HG03520 (cell line): ENCODE data around the gene ACTR2.

Source experiments
- ATAC-seq: cut with Tn5 transposase; IDR thresholded peaks from one replicate; pipeline ENCODE4 v1.9.1; 2021; ENCODE audit warnings: mild to moderate bottlenecking, moderate library complexity; ENCODE audit not compliant: unreplicated experiment

ACTR2 gene

DNA sequence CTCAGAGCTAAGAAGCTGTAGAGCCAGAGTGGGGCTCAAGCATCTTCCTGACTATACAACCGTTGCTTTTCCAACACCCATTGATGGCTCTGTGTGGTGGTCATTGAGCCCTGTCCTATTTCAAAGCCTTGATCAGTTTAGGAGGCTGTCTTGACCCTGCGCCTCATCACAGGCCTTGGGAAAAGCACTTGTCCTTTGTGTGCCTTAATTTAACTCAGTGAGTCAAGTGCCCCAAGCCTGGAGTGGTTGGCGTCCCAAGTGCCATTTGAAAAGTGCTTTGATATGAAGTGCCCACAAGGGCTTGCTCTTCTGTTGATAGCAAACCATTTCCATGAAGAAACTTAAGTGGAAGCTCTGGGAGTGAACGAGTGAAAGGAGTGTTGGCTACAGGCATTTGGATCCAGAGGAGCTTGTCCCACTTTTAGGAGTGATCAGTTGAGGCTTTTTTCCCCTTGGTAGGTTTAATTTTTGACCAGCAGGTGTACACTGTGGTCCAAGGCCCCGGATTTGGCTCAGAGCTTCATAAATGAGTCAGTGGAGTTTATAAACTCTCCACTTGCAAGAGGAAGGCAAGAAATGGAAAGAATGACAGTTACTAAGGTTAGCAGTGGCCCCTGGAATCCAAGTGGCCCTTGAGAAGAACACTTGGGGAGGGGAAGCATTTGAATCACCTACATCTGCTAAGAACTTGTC, 50.3 kb downstream of the ACTR2 start:
- peak; percentile 48 for ATAC-seq

DNA sequence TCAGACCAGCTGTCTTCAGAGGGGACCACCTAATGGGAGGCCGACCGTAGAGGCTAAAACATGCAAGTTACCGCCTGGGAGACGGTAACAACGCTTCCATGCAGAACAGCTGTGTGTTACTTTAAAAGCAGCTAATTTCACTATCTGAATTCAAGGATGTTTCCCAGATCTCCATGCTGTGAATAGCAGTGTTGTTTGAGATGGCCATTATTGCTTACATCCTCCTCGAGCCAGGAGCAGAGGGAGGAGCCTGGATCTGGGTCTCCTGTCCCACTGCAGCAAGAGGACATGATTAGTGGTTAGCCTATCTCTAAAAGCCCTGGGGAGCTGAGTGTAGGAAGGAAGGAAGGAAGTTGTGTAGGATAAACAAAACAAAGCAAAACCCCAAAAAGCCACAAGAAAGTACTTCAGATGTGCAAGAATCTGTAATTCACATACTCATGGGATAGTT, 50.9 kb downstream of the ACTR2 start:
- peak; percentile 16 for ATAC-seq

DNA sequence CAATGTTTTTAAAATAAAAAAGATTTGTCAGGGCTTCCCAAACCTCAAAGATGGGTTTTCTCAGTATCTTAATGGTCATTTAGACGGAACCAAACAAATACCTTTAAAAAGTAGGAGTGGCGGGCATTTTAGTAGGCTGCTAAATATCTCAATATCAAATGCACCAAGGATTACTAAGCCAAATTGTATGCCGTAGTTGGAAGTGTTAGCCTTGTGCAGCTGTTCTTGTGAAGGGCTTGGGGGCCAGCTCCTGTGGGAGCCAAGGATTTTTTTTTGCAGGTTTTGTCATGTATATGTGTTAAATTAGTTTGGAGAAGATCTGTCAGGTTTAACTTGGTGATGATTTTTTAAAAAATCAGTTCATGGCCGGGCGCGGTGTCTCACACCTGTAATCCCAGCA, 52.1 kb downstream of the ACTR2 start:
- ATAC-seq: no peak

DNA sequence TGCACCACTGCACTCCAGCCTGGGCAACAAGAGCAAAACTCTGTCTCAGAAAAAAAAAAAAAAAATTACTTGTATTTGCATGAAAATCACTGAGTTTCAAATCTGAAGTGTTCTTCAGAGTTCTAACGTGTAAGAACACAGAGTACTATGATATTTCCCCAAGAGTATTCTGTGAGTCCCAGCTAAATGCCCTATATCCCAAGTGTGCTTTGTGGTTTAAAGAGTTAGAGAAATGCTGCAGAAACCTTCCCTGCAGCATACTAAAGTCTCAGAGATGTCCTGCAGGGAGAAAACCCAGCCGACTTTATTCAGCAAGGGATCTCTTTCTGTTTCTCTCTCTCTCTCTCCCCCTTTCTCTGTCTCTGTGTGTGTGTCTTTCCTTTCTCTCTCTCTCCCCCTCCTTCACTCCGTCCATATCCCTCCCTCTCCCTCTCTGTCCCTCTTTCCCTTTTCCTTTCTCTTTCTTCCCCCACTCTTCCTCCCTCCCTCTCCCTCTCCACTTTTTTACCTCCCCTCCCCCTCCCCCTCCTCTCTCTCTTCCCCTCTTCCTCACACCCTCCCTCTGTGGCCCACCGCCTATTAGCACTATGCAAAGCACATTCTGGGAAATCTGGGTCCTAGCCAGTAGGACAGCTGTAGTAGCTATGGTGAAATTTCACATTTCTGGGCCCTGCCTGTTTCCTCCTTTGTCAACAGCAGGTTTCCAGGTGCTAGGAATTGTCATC, 54.2 kb downstream of the ACTR2 start:
- ATAC-seq: no peak

DNA sequence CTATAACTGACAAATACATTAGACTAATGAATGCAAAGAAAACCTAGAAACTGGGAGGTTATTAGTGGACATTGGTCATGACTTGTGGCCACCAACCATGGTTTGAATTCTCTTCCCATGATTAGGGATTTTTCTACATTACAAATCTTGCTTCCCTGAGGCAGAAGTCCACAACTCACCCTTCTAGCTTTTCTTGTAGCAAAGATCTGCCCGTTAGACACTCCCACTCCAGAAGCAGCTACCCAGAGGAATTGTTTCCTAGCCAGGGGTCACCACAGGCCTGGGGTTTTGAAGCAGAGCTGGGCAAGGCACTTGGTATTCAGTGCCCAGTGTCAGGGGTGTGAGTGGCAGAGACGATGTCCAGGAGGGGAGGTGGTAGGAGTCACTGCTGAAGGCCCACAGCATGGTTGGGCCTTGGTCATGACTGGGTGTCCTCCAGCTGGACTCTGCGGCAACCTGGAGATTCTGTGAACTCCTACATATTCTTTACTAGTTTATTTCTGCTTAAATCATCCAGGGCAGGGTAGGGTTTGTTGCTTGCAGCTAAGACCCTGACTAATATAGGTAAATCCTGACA, 54.9 kb downstream of the ACTR2 start:
- no peak for ATAC-seq

DNA sequence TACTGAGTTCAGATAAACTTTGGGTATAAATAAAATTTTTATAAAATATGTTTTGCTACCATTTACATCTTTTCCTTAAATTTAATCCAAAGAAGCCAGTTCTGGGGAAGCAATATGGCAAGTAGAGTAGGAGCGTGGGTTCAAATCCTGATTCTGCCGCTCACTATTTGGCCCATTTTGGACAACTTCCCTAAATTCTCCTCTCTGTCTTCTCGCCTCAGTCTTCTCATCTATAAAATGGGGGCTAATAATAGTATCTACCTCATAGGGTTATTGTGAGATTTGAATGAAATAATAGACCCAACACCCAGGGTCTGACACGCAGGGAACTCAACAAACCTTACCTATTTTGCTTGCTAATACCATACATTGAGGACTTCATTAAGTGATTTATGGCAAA, 59.7 kb downstream of the ACTR2 start:
- ATAC-seq: no peak

DNA sequence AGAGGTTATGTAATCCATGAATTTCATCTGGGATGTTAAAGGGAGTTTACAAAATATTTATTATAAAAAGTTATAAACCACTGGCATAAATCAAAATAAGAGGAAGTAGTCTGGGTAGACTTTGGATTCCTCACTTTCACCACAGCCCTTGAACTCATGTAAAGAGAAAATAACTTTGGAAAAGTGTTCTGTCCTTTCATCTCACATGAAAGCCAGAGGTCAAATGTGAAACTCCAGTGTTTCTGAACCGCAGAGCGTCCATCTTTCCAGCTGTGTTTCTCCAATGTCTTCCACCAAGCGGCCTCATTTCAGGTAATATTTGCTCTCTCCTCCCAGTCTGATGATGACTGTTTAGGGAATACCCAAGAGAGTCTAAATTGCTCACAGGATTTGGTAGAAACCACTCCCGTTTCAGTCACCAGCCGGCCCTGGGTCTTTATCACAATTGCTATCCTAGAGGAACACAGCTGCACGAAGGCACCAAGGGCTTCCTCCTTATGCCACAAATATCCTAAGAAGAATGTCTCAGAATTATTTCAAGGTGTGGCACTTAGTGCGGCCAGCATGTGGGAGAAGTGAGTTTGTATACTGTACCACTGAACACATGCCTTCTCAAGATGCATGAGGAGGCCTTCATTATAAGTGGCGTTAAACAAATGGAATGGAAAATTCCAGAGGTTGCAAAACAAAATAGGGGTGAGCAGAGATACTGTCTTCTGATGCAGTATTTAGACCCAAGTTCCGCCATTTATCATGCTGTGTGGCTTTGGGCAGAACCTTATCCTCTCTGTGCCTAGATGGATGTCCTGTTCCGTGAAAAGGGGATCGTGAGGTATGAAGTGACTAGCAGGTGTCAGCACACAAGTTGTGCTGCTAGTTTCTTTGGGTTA, 63.8 kb downstream of the ACTR2 start:
- no peak for ATAC-seq

DNA sequence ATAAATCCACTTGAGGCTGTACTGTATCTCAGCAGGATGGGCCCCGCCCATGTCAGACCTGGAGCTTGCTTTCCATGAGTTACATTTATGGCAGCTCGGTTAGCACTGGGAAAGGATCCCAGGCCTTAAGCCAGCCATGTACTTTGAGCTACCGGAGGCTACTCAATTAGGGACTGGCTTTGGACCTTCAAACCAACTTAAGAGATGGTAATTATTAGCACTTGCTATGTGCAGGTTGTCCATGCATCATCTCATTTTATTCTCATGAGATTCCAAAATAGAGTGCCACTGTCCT, 64.4 kb downstream of the ACTR2 start:
- ATAC-seq: no peak

DNA sequence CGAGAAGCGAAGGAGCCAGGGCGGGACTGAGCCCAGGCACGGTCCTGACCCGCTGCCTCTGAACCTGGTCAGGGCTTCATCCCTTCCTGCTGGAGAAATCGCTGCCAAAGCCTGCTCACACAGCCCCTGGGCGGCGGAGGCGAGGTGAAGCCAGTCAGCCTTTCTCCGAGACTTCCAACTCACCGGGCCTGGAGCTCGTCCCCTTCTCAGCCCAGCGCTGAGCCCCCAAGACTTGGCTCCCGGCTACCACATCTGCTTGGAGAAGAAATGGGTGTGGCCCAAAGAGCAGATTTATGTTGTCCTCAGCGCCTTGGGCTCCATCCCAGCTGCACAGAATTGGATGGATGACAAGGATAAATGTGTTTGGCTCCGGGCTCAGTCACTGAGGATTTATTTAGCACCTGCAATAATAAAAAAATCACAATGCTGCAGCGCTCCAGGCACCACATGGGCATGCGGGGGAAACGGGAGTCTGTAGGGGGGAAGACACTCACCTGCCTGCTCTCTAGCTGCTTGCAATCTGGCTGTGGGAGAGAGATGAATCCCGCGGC, 64.9 kb downstream of the ACTR2 start:
- ATAC-seq: no peak

DNA sequence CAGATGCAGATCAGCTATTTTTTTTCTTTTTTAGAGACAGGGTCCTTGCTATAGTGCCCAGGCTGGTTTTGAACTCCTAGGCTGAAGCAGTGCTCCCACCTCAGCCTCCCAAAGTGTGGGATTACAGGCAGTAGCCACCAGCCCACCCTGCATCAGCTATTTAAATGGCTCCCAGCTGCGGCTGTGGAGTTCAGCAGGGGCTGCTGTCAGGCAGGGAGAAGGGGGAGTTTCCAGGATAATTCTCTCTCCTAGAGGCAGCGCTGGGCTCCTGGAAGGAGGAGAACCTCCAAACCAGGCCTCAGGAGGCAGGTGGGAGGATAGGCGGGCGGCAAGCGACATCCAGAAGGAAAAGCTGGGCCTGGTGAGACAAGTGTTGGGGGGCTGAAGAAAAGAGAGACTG, 65.7 kb downstream of the ACTR2 start:
- no peak for ATAC-seq

DNA sequence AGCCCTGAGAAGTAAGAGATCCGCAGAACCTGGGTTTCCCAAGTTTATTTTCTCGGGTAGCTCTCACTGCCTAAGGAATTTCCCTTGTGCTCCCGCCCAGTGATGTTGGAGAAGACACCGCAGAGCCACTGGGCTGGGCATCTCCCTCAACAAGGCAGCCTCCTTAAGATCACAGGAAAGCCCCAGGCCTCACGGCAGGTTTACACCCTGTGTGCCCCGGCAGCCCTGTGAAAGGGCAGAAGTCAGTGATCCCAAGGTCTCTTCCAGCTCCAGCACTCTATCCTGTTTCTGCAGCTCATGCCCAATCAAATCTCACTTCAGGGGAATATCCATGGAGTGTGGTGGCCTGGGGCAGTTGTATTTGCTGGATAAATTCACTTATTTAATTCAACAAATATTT, 66.5 kb downstream of the ACTR2 start:
- ATAC-seq: no peak

DNA sequence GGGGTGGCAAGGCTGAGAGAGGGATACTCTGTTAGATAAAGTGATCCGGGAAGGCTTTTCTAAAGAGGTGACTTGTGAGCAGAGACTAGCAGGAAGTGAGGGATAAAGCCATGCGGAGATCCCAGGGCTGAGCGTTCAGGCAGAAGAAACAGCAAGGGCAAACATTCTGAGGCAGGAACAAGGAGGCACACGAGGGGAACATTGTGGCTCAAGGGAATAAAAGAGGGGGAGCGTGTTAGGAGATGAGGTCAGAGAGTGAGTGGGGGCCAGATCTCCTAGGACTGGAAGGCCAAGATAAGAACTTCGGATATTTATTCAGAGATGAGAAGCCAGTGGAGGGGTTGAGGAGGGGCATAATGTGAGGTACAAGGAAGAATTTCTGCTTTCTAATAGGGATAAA, 67.1 kb downstream of the ACTR2 start:
- no peak for ATAC-seq

DNA sequence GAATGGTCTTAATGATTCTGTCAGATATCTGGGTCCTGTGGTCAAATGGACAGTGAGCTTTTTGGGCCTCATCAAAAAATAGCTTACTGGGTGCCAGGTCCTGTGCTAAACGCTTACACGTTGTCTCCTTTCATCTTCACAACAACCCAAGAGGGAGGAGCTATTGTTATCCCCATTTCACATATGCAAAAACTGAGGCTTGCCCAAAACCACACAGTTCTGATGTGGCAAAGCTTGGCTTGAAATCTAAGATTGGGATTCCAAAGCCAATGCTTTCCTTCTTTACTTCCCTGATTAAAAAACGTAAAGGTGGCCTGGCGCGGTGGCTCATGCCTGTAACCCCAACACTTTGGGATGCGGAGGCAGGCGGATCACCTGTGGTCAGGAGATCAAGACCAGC, 69.3 kb downstream of the ACTR2 start:
- ATAC-seq: no peak

DNA sequence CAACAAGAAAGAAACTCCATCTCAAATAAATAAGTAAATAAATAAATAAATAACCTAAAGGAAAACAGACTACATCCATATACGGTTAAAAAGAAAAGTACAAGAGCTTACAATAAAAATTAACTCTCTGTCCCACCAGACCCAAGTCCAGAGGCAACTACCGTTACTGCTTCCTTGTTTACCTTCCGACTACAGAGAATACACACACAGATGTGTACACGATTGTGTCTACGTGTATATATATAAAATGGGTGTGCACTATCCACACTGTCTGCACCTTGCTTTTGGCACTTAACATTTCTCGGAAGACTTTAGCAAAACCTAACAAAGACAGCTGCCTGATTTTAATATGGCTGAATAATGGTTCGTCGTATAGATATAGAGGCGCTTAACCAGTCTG, 69.9 kb downstream of the ACTR2 start:
- ATAC-seq: no peak

DNA sequence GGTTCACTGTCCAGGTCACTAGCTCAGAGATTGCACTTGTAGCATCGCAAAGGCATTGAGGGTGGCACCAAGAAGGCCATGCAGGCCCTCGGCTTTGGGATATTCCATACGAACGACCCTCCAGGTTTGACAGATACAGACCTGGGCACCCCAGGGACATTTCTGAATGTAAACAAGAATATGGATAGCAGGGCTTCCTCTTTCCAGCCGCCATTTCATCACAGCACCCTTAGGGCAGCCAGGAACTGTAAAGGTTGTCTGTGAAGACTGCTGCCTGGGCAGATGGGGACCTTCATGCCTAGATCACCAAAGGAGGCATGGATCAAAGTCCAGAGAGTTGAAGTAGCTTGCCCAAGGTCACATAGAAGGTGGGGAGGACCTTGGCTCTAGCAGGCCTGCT, 70.5 kb downstream of the ACTR2 start:
- no peak for ATAC-seq

DNA sequence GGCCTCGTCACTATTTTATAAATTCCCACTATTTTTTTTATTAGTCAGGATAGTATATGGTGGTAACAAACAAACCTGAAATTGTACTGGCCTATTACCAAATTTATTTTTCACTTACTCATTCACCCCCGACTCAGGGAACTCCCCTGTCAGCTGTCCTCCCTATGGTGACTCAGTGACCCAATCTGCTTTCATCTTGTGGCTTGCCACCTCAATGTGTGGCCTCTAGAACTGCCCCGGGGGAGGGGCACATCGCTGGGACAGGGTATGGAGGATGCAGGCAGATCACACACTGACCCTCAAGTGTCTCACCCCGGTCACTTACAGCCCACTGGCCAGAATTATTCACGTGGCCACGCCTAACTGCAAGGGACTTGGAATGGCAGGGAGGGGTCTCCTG, 71.6 kb downstream of the ACTR2 start:
- no peak for ATAC-seq

DNA sequence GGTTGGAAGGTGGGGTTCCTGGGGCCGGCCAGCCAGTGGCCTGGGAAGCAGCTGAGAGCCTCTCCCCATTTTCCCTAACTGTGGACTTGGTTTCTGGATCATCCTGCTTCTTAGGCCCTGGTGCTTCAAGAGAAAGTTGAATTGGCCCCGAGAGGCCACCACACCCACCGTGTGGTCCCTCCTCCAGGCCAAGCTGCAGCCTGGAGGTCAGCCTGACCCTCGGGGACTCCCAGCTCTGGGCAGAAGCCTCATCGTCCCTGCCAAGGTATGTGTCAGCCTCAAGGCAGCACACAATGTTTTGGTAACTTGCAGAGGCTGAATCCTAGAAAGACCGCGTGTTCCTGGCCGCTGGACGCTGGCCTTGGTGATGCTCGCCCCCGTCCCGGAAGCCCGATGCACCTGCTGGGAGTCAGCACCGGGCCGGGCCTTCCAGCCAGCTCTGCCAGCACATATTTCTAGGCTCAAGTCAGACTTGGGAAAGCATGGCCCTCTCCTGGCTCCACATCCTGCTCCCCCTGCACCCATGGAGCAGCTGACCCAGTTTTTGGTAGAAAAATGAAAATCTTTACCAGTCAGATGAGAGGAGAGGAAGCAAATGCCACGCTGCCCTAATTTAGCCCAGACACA, 72.6 kb downstream of the ACTR2 start:
- ATAC-seq: no peak

DNA sequence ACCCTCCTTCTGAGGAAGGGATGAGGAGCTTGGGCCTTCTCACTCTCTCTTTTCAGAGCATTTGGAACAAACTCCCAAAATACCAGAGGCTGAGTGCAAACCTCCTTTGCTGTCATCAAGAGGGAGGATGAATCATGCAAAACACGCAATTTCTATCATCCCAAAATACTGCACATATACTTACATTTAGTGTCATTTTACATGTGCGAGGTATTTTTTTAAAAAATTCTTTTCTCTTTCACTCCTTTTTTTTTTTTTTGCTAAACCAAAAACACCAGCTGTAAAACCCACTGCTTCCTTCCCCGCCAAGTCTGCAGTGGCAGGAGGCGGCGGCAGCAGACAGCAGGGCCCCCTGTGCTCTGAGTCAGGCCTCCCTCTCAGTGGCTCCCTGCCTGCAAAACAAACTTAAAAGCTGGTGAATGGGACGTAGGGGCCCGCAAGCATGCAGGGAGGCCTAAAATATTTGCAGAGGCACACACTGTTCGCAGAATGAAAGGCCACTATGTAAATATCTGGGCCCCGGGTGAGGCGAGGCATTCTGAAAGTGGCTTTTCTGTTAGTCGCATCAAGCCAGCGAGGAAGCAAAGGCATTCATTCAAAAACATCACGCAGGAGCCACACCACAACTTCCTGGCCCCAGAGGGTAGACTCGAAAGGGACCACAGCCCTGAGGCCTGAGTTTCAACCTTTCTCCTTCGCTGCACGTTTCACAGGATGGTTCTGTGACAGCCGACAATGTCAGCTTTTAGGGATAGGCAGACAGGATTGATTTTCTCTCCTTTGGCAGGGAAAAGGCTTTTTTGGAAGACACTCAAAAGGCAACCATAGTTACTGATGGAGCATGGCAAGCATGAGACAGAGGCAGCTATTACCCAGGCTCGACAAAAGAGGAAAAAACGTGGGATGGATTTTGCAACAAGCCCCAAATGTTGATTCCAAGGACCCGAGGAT, 73.4 kb downstream of the ACTR2 start:
- ATAC-seq: peak; percentile 85

DNA sequence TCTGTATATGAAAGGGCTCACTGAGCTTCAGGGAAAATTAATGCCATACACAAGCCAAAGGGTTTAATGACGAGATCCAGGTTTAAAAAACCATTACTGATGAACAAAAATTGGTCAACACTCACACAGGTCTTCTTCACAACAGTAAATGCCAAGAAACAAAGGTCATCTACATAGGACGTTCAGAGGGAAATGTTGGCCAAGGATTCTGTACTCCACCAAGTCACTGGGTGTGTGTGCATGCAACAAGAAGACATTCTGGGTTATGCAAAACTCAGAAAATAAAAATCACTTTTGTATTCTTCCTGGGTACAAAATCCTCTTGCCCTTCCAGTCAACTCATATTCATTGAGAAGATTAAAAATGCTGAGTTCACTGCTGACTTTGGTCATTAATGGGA, 78.3 kb downstream of the ACTR2 start:
- no peak for ATAC-seq

DNA sequence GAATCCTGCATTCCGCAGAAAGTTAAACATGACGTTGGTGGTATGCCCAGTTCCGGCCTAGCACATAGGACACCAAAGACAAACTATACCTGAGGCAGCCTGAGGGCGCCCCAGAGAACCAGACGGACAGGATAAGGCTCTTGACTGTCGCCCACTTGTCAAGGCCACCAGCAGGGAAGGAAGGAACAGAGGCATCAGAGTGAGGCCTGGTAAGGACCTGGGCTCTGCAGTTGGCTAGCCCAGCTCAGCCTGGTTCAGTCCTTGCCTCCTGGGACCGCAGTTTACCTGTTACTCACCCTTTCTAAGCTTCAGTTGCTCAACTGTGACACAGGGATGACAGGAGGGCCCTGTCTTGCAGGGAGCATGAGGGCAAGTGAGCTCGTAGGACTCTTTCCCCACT, 82.1 kb downstream of the ACTR2 start:
- ATAC-seq: no peak
